ENCODE results near the gene OPHN1. TPM values are rescaled to one million over a fixed set of nuclear protein-coding genes. Genes with fewer than 3 reads are reported as not detected.
"Not testable (repeated sequence)": the region's sequence is repeated elsewhere in the genome, so short reads cannot be mapped to it uniquely, and the experiment has no call there.

The OPHN1 gene
- polyA plus RNA-seq, 3 donors, result 7.4 to 8.3 (median 8.0) TPM

DNA sequence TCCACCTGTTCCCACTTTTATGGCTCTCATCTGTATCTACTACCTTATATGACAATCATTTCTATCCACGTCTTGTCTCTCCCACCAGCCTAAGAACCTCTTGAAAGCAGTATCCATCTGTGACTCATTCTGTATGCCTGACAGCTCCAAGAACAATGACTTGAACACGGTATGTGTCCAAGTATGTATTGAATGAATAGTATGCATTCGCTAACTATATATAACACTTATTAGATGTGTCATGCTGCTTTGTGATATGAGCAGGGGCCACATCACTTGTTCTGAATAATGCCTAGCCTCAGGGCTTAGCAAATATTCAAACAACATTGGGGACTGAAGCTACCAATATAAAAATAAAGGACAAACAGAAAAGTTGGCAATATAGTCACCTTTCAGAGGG, 4.9 kb downstream of the OPHN1 start:
- no peak for DNase-seq (ENCODE audit: low read depth in 3 of 3, low spot score in 2 of 3)

DNA sequence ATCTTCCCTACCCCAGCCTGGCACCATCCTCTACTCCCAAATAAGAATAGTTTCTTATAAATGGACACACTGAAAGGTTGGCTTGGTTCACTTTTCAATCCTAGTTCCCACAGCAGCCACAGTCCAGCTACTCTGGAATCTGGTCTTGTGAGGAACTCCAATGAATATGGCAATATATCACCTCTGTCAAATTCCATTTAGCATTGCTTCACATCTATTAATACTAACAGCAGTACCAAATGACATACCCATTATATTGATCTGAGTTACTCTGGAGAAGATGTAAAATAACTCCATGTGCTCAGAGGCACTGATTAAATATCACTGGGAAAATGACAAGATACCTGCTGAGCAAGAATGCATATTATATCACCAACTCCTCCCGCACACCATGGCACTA, 8.6 kb downstream of the OPHN1 start:
- DNase-seq (ENCODE audit: low read depth in 3 of 3, low spot score in 2 of 3), result no peak

DNA sequence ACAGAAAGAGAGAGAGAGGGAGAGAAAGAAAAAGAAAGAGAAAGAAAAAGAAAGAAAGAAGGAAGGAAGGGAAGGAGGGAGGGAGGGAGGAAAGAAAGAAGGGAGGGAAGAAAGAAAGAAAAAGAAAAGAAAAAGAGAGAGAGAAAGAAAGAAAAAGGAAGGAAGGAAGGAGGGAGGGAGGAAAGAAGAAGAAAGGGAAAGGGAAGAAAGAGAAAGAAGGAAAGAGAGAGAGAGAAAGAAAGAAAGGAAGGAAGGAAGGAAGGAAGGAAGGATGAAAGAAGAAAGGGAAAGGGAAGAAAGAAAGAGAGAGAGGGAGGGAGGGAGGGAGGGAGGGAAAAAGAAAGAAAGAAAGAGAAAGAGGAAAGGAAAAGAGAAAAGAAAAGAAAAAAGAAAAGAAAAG, 10.8 kb downstream of the OPHN1 start:
- no peak for DNase-seq (ENCODE audit: low read depth in 3 of 3, low spot score in 2 of 3)

DNA sequence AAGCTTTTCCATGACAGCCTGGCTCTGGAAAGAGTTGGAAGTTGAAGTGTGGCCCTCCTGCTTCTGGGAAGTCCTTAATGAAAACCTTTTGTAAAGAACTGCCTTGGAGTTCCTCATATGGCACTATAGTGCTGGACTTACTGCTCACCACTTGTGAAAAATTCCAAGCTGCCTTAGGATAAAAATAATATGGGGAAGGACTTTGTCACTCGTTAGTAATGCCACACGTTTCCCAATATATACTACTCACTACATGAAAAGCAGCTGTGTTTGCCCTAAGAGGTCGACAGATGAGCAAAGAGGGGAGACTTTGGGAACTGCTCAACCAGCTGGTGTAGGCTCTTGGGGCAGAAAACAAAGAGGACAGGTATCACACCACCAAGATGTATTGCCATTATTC, 11.7 kb downstream of the OPHN1 start:
- DNase-seq (ENCODE audit: low read depth in 3 of 3, low spot score in 2 of 3), result no peak

DNA sequence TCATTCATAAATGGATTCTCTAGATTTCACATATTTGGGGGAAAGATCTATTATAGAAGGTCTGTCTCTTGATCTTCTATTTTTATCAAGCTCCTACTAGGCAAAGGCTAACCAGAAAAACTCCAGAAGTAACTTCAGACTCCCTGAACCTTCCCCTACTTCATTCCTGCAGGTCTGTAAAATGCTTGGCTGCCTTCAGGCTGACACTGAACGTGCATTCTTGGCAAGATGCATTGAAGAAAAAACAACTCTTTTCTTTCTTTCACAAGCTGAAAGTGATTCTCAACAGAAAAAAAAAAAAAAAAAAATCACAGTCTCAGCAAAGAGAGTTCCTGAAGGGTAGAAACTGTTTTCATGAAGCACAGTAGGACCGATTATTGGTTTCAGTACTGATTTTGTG, 12.7 kb downstream of the OPHN1 start:
- no peak for DNase-seq (ENCODE audit: low read depth in 3 of 3, low spot score in 2 of 3)

DNA sequence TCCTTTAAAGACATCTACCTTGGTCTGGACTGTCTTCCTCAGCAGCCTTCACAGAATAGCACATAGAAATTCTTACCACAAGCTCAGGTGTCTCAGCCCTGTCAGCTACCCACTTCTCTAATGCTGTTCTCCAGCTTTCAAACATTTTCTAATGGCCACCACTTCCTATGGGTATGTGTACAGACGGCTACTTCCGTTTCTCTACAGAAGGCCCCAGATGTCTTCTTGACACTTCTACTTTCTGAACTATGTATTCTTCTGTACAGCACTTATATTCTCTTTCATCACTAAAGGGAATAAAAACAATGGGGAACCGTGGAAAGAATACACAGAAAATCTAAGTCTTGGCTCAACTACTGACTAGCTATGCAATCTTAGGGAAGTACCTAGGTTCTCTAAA, 13.3 kb downstream of the OPHN1 start:
- no peak for DNase-seq (ENCODE audit: low read depth in 3 of 3, low spot score in 2 of 3)

DNA sequence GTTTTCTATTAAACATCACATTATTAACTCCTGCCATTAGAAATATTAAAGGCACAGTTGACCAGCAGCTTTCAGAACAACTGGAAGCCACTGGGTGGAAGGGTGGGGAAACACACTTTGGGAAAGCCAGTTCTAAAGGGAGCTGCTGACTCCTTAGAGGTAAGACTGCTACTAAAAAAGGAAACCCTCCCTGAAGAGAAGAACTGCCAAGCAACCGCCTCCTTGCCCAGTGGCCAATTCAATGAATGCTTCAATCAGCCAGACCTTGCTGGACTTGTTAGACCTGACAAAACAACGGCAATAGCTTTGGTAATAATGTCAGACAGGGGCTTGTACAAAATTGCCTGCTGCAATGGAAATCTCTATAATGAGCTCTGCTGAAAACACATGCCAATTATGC, 15.6 kb downstream of the OPHN1 start:
- no peak for DNase-seq (ENCODE audit: low read depth in 3 of 3, low spot score in 2 of 3)

DNA sequence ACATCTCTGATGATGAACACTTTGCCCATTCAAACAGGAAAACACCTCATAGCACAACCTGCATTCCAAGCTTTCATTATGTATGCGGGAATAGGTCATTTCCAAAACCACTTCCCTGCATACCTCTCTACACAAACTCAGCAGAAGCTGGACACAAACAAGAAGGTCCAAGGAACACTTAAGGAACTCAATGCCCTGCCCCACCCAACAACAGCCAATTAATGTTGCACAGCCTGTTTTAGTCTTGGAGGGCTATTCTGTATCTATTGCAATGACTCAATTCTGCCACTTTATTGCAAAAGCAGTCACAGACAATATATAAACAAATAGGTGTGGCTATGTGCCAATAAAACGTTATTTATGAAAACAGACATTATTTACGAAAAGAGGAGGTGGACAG, 16.7 kb downstream of the OPHN1 start:
- no peak for DNase-seq (ENCODE audit: low read depth in 3 of 3, low spot score in 2 of 3)

DNA sequence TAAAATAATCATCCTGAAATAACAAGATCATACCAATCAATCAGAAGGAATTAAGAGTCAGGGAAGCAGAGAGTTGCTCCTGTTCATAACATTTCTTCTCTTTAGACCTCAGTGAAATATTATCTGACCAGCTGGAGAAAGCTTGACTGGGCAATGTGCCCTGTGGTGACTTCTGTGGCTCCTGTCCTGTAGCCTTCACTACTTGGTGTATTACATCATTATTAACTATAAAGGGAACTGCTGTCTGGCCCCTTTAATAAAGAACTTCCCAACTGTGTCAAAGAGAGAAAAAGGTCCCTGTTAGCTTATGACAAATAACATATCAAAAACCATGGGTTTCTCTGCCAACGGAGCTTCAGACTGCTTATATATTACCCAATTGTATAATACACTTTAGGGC, 18.0 kb downstream of the OPHN1 start:
- no peak for DNase-seq (ENCODE audit: low read depth in 3 of 3, low spot score in 2 of 3)

DNA sequence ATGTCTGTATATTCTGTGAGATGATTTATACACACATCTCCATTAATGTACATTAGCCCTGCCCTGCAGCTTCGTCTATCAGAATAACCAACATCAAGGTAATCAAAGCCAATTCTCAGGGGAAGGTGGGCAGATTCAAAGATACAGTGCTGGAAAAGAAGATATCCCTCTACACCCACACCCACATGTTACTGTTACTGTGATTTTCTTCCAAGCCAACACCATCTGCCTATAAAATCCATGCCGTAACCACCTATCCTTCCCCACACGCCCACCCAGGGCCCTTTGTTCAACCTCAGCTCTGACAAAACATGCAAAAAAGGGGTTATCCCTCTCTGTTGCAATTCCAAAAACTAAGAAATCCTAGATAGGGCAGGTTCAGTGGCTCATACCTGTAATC, 20.0 kb downstream of the OPHN1 start:
- DNase-seq (ENCODE audit: low read depth in 3 of 3, low spot score in 2 of 3), result no peak

DNA sequence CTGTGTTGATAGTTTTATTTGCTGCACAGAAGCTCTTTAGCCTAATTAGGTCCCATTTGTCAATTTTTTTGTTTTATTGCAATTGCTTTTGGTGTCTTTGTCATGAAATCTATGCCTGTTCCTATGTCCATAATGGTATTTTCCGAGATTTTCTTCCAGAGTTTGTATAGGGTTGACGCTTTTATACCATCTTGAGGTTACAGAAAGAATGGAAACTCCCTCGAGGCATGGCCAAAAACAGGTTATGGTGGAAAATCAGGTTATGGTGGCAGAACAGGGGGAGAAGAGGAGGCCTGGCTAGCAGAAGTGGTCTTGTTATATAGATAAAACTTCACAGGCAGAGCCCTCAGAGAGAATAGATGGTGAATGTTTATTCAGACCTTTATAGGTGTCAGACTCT, 21.6 kb downstream of the OPHN1 start:
- no peak for DNase-seq (ENCODE audit: low read depth in 3 of 3, low spot score in 2 of 3)

DNA sequence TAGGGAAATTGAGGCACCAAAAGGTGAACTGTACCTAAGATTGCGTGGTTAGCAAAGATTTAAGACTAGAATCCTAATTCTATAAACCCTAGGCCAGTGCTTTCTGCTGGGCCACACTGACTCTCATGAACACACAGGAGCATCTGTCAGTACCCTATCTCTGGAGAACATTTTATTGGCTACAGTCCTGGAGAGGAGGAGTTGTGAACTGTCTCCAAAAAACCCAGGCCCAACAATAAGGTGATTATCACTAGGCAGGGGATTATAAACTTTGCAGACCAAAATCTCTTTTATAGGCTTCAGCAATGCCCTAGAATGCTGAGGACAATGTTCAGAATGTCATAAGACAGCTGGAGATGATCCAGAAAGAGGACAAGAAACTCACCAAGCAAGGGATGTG, 24.1 kb downstream of the OPHN1 start:
- DNase-seq (ENCODE audit: low read depth in 3 of 3, low spot score in 2 of 3), result no peak

DNA sequence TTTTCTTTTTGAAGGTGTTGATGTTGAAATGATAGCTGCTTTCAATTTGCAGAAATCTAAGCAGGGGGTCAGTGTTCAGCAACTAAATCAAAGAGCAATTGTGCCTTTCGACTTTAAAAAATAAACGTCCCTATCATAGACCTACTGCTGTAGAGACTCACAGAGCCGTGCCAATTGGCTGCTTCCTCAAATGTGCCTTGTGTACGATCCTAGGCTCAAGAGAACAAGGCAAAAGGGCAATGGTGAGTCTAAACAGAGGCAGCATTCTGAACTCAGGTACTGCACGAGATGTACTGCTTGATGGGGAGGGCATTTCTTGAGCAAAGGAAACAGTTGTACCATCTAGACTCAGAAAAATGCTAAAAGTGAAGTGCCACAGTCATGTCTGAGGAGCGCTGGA, 29.8 kb downstream of the OPHN1 start:
- DNase-seq (ENCODE audit: low read depth in 3 of 3, low spot score in 2 of 3), result no peak

DNA sequence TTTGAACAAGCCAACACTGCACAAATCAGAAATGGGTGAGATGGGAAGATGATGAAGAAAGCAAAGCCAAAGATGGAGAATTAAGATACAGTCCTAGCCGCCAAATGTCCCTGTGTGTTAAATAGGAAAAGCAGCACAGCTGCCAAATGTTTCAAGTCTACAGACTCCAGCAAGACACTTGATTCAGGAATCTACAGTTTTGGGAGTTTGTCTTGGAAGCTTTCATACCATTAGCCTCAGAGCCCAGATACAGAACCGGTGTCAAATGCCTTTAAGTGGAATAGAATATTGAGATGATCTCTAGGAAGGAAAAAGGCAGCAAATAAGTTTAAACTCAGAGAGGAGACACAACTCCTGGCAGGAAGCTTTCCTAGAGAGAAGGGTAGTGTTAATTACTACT, 30.3 kb downstream of the OPHN1 start:
- DNase-seq (ENCODE audit: low read depth in 3 of 3, low spot score in 2 of 3), result no peak

DNA sequence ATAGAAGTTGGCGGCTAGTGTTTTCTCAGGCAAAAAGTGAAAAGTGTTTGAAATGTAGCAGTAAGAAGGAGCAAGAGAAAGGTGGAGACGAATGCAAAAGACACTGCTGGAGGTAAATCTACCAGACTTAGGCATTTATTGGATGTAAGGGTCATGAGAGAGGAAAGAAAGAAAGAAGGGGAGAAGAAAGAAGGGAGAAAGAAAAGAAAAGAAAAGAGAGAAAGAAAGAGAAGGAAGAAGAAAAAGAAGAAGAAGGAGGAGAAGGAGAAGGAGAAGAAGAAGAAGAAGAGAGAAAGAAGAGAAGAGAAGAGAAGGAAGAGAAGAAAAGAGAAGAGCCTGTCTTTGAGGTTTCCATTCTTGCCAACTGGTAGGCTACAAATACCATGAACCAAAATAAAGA, 31.2 kb downstream of the OPHN1 start:
- DNase-seq (ENCODE audit: low read depth in 3 of 3, low spot score in 2 of 3), result no peak

DNA sequence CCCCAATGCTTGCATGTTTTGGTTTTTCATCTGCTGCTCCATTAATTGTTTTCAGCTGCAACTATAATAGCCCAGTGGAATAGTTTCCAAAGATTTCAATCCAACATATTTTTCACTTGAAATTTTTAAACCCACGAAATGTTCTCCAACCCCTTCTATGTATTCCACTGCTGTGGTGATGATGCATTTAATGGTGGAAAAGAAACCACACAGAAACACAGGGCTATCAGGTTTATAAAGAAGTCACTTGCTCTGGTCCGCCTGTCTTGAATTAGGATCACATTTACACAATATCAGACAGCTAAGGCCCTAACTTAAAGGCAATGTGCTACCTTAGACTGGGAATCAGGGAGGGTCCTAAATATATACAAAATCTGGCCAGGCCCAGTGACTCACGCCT, 35.0 kb downstream of the OPHN1 start:
- no peak for DNase-seq (ENCODE audit: low read depth in 3 of 3, low spot score in 2 of 3)

DNA sequence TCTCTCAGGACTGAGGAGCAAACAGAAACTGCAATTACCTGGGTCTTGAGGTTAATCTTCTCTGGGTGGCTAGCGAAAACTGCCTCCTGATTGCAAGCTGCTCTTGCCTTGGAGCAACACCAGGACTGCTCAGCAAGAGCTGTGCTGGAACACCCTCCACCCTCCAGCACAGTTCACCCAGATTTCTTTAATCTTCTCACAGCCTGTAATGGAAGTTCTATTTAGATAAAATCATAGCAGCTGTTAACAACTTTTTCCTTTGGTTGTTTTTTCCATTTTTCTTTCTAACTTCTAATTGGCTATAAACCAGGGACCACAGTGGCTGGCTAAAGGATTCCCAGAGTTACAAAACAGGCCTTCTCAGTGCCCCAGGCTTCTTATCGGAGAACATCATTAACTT, 36.3 kb downstream of the OPHN1 start:
- DNase-seq (ENCODE audit: low read depth in 3 of 3, low spot score in 2 of 3), result no peak

DNA sequence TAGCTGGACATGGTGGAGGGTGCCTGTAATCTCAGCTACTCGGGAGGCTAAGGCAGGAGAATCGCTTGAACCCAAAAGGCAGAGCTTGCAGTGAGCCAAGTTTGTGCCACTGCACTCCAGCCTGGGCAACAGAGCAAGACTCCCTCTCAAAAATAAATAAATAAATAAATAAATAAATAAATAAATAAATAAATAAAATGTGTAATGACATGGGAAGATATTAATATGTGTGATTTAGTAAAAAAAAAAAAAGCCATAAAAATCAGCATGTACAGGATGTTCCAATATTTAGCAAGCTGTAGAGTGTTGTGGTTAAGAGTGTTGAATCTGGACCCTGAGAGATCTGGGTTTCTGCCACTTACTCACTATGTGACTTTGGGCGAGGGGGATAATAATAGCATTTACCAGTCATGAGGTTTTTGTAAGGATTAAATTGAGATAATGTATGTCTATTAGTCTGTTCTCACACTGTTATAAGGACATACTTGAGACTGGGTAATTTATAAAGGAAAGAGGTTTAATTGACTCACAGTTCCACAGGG, 43.8 kb downstream of the OPHN1 start:
- DNase-seq (ENCODE audit: low read depth in 3 of 3, low spot score in 2 of 3), result not testable (repeated sequence)

DNA sequence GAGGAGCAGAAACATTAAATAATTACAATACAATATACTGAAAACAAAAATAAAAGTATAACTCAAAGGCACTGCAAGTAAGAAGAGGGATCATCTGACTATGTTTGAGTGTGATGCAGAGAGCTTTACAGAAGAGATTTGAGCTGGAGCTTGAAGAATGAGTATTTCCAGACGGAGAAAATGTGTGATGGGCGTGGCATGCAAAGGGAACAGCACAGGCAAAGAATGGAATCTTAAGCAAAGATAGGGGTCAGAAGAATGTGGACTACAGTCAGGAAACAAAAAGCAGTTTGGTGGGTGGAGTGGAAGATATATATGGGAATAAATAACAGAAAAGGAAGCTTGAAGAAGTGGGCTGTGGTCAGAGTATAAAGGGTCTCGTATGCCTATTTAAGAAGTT, 45.5 kb downstream of the OPHN1 start:
- DNase-seq (ENCODE audit: low read depth in 3 of 3, low spot score in 2 of 3), result no peak

DNA sequence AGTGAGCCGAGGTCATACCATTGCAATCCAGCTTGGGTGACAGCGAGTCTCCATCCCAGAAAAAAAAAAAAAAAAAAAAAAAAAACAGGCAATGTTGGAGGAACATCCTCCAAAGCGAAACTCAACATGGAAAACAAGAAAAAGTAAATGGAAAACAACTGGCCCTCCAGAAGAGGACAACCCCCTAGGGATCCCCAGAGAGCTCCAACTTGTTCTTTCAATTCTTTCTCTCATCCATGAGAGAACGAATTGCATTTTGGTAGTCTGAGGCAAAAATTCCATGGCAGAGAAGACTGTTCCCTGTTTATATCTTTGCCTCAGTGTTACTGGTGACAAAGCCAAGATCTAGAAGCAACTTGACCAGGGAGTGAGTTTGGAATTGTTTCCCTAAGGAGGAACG, 49.8 kb downstream of the OPHN1 start:
- no peak for DNase-seq (ENCODE audit: low read depth in 3 of 3, low spot score in 2 of 3)

DNA sequence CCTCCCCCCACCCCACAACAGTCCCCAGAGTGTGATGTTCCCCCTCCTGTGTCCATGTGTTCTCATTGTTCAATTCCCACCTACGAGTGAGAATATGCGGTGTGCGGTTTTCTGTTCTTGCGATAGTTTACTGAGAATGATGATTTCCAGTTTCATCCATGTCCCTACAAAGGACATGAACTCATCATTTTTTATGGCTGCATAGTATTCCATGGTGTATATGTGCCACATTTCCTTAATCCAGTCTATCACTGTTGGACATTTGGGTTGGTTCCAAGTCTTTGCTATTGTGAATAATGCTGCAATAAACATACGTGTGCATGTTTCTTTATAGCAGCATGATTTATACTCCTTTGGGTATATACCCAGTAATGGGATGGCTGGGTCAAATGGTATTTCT, 55.7 kb downstream of the OPHN1 start:
- DNase-seq (ENCODE audit: low read depth in 3 of 3, low spot score in 2 of 3), result not testable (repeated sequence)

DNA sequence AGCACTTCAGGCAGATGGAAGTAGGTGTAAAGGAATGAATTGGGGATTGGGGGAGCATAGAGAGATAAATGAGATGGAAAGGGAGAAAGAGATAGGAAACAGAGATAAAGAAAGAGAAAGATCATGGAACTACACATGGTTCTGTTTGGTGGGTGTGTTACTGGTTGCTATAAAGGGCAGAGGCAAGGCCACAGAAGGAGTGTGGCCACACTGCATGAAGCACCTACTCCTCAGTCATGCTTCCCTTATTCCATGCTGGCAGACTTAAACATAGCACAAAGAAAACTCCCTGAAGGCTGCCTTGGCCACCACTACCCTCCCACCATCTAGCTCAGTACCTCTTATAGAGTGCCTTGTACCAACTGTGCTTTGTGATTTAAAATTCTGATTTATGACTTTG, 56.9 kb downstream of the OPHN1 start:
- DNase-seq (ENCODE audit: low read depth in 3 of 3, low spot score in 2 of 3), result no peak

DNA sequence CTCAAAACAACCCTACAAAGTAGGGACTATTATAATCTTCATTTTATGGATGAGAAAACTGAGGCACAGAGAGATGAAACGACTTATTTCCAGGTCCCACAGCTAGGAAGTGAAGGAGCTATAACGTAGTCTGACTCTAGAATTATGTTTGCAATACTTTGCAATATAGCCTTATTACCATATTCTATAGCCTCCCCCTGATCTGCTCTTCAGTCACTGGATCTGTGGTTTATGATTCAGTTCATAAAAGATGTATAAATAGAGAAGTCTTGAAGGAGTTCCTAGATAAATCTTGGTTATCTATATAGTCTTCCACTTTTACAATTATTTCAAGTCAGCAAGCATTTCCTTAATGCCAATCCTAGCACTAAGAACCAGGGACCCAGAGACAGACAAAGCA, 57.5 kb downstream of the OPHN1 start:
- DNase-seq (ENCODE audit: low read depth in 3 of 3, low spot score in 2 of 3), result no peak

DNA sequence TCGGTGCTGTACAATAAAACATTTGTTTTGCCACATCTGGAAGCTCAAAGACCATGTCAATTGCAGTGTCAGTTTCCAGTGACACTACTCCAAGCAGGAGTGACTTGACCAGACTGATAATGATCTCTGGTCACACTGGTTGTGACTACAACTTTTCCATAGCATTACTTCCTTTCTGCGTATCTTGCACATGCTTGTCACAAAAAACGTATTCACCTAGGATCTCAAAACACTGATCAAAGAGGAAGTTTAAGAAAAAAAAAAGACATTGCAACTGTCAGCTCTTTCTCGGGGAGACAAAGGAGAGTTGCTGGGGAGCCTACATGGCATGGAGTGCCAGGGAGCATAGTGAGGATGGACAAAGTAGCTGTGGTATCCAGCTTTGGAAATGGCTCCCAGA, 60.6 kb downstream of the OPHN1 start:
- no peak for DNase-seq (ENCODE audit: low read depth in 3 of 3, low spot score in 2 of 3)
